HepG2 (cell line): Measurements from ENCODE around the gene NSMF. TPM values are rescaled to one million over a fixed set of nuclear protein-coding genes. Genes with fewer than 3 reads are reported as not detected.

Source experiments
- AHDC1 ChIP-seq: sonication (generic); formaldehyde crosslinking; IDR thresholded peaks from 2 replicates; pipeline ENCODE4 v1.5.1; 2020; ENCODE audit warnings: mild to moderate bottlenecking, missing genetic modification reagents, borderline replicate concordance
- AHR ChIP-seq: IDR thresholded peaks from 2 replicates; pipeline ENCODE4 v1.6.1; 2018; ENCODE audit warnings: missing genetic modification reagents, missing compliant biosample characterization
- ATF5 ChIP-seq: sonication (generic); formaldehyde crosslinking; IDR thresholded peaks from 2 replicates; pipeline ENCODE4 v1.4.0; 2020; ENCODE audit warnings: mild to moderate bottlenecking, low read depth, missing genetic modification reagents
- CBX2 ChIP-seq, 2 experiments: fragments of 200-600 bp in 1 of 2; sonication (generic); formaldehyde crosslinking in 1 of 2; IDR thresholded peaks; 2 replicates each; pipeline versions ENCODE4 v1.7.0 to v1.8.1; 2018 to 2022; ENCODE audit warnings: low read depth in 2 of 2, low read length in 1 of 2, mild to moderate bottlenecking in 1 of 2, missing genetic modification reagents in 1 of 2
- CENPX ChIP-seq: sonication (generic); formaldehyde crosslinking; IDR thresholded peaks from 2 replicates; pipeline ENCODE4 v1.9.0; 2021; ENCODE audit warnings: mild to moderate bottlenecking, missing genetic modification reagents, moderate library complexity
- FOXM1 ChIP-seq: sonication (generic); formaldehyde crosslinking; IDR thresholded peaks from 2 replicates; pipeline ENCODE4 v1.5.0; 2020; ENCODE audit warnings: missing genetic modification reagents
- HDAC1 ChIP-seq: sonication (generic); formaldehyde crosslinking; IDR thresholded peaks from 2 replicates; pipeline ENCODE4 v1.5.1; 2020; ENCODE audit warnings: mild to moderate bottlenecking, missing genetic modification reagents
- HNF4G ChIP-seq, 2 experiments: sonication (generic) in 1 of 2; formaldehyde crosslinking in 1 of 2; IDR thresholded peaks; 2 replicates each; pipeline versions ENCODE4 v1.4.0 to v1.6.1; 2011 to 2020; ENCODE audit warnings: borderline replicate concordance in 2 of 2, low read depth in 2 of 2, mild to moderate bottlenecking in 2 of 2, low read length in 1 of 2, missing genetic modification reagents in 1 of 2, moderate library complexity in 1 of 2
- MIER3 ChIP-seq: IDR thresholded peaks from 2 replicates; pipeline ENCODE4 v1.6.1; 2016; ENCODE audit warnings: missing compliant biosample characterization, borderline replicate concordance
- MXD4 ChIP-seq: IDR thresholded peaks from 2 replicates; pipeline ENCODE4 v1.6.1; 2016; ENCODE audit warnings: mild to moderate bottlenecking, missing biosample characterization, missing genetic modification reagents
- MXI1 ChIP-seq: IDR thresholded peaks from 3 replicates; pipeline ENCODE4 v1.6.1; 2012; ENCODE audit warnings: low read depth, low read length, inconsistent platforms, borderline replicate concordance
- PHF21A ChIP-seq: sonication (generic); formaldehyde crosslinking; IDR thresholded peaks from 2 replicates; pipeline ENCODE4 v1.5.0; 2020; ENCODE audit warnings: mild to moderate bottlenecking, missing genetic modification reagents
- REL ChIP-seq: sonication (generic); formaldehyde crosslinking; conservative IDR thresholded peaks from 2 replicates; pipeline ENCODE4 v1.8.0; 2022; ENCODE audit warnings: mild to moderate bottlenecking, missing genetic modification reagents, moderate library complexity
- SMC3 ChIP-seq: IDR thresholded peaks from 2 replicates; pipeline ENCODE4 v1.6.1; 2011; ENCODE audit warnings: low read length, improper control_type of control experiment
- ZFP90 ChIP-seq: sonication (generic); formaldehyde crosslinking; IDR thresholded peaks from 2 replicates; pipeline ENCODE4 v1.8.0; 2022; ENCODE audit warnings: missing genetic modification reagents, mild to moderate bottlenecking, inconsistent platforms, borderline replicate concordance
- ZNF350 ChIP-seq: sonication (generic); formaldehyde crosslinking; IDR thresholded peaks from 2 replicates; pipeline ENCODE4 v1.4.0; 2020; ENCODE audit warnings: mild to moderate bottlenecking, low read depth, missing genetic modification reagents, borderline replicate concordance
- polyA plus RNA-seq, 8 experiments: library from polyadenylated mRNA; depleted of rRNA in 3 of 8; stranded (reverse) in 7 of 8; unstranded in 1 of 8; fragments of >200 nt; fragmentation: Illumina TruSeq in 4 of 8; extraction: Trizol in 4 of 8; gene quantifications; 2 replicates each; pipeline versions ENCODE4 v1.2.1 to v1.2.3, GENCODE V29; 2011 to 2016; ENCODE audit warnings: low read depth in 4 of 8, missing spikeins in 1 of 8, mixed read lengths in 1 of 8; ENCODE audit not compliant: insufficient read depth in 1 of 8
- total RNA-seq, 5 experiments: library from RNA; depleted of rRNA; stranded (reverse); fragments of >200 nt; fragmentation: Illumina TruSeq; extraction: Trizol; gene quantifications; 2 replicates each; pipeline ENCODE4 v1.2.3, GENCODE V29; 2016; ENCODE audit warnings: low read depth in 1 of 5
- TF ChIP-seq, protein P1 (sequence below): sonication (generic); formaldehyde crosslinking; IDR thresholded peaks from 2 replicates; pipeline ENCODE4 v1.4.0; 2020; ENCODE audit warnings: mild to moderate bottlenecking, missing genetic modification reagents
- TF ChIP-seq, protein P2 (sequence below): sonication (generic); IDR thresholded peaks from 2 replicates; pipeline ENCODE4 v1.6.1; 2016; ENCODE audit warnings: low read depth, borderline replicate concordance

NSMF gene
- total and polyA plus RNA-seq, 2 of the 13 experiments (the other 11 are each of a cell fraction or from before 2014, with no cell fraction given), result 44.3 to 183 TPM

DNA sequence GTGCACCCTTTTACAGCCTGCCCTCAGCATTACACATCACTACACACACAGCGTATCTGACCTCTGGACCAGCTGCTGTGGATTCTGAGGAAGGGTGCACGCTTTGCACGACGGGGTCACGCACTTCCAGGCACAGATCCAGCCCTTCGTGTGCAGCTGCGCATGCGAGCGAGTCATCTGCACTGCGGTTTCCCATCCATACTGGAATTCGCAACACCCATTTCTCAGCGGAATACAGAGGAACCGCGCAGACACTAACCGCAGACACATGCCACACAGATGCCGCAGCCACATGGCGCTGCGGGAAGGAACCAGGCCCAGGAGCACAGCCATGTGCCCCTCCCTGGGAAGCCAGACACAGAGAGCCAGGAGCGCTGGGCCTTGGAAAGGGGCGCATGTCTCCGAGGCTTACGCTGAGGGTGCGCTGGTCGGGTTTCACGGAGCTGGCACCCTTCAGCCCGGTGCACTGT is 47.6 kb upstream of the NSMF start (continued):
- TF ChIP-seq CBX2 (IDR thresholded peaks at IDR 0.05; ENCODE audit: low read depth, low read length) (no peak), CBX2 (CRISPR knock-in tag; IDR thresholded peaks at IDR 0.05; ENCODE audit: low read depth) (no peak), HNF4G (IDR thresholded peaks at IDR 0.05; ENCODE audit: borderline replicate concordance, low read depth, low read length) (no peak), HNF4G (CRISPR knock-in tag; IDR thresholded peaks at IDR 0.05; ENCODE audit: borderline replicate concordance, low read depth) (no peak), SMC3 (no peak), AHDC1 (0 out of 2 replicates have a peak, but pooled peaks have one; percentile 25), HDAC1 (CRISPR knock-in tag) (0 out of 2 replicates have a peak, but pooled peaks have one; percentile 47), MXI1 (0 out of 3 replicates have a peak, but pooled peaks have one; percentile 31), ZNF350 (CRISPR knock-in tag) (no peak), ZFP90 (CRISPR knock-in tag) (no peak), MIER3 (CRISPR knock-in tag) (peak; percentile 22; the same call in 1 of the 2 replicates), FOXM1 (CRISPR knock-in tag) (no peak), AHR (no peak), CENPX (CRISPR knock-in tag) (no peak), PHF21A (CRISPR knock-in tag) (no peak), ATF5 (CRISPR knock-in tag) (no peak), MXD4 (CRISPR knock-in tag) (0 out of 2 replicates have a peak, but pooled peaks have one; percentile 37), REL (CRISPR knock-in tag) (no peak)
- TF ChIP-seq, protein P1, sequence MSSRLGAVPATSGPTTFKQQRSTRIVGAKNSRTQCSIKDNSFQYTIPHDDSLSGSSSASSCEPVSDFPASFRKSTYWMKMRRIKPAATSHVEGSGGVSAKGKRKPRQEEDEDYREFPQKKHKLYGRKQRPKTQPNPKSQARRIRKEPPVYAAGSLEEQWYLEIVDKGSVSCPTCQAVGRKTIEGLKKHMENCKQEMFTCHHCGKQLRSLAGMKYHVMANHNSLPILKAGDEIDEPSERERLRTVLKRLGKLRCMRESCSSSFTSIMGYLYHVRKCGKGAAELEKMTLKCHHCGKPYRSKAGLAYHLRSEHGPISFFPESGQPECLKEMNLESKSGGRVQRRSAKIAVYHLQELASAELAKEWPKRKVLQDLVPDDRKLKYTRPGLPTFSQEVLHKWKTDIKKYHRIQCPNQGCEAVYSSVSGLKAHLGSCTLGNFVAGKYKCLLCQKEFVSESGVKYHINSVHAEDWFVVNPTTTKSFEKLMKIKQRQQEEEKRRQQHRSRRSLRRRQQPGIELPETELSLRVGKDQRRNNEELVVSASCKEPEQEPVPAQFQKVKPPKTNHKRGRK (CRISPR knock-in tag), result no peak
- TF ChIP-seq, protein P2, sequence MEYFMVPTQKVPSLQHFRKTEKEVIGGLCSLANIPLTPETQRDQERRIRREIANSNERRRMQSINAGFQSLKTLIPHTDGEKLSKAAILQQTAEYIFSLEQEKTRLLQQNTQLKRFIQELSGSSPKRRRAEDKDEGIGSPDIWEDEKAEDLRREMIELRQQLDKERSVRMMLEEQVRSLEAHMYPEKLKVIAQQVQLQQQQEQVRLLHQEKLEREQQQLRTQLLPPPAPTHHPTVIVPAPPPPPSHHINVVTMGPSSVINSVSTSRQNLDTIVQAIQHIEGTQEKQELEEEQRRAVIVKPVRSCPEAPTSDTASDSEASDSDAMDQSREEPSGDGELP, result peak; percentile 45; the same call in 1 of the 2 replicates
